HepG2 (cell line): ENCODE measurements around the gene PTTG1. TPM values are rescaled to one million over a fixed set of nuclear protein-coding genes. Genes with fewer than 3 reads are reported as not detected.

Source experiments
- CHD2 ChIP-seq: IDR thresholded peaks from 2 replicates; pipeline ENCODE4 v1.6.1; 2011; ENCODE audit warnings: low read depth, low read length, improper control_type of control experiment
- CTCF ChIP-seq: sonication (generic); formaldehyde crosslinking; IDR thresholded peaks from 2 replicates; pipeline ENCODE4 v1.5.0; 2020; ENCODE audit warnings: mild to moderate bottlenecking, missing genetic modification reagents, moderate library complexity
- FOXK2 ChIP-seq: fragments of 450-650 bp; IDR thresholded peaks from 2 replicates; pipeline ENCODE4 v1.6.1; 2016
- FOXO1 ChIP-seq: sonication (generic); formaldehyde crosslinking; IDR thresholded peaks from 2 replicates; pipeline ENCODE4 v1.4.0; 2020; ENCODE audit warnings: missing genetic modification reagents
- GLI4 ChIP-seq: sonication (generic); formaldehyde crosslinking; IDR thresholded peaks from 2 replicates; pipeline ENCODE4 v1.5.1; 2020; ENCODE audit warnings: missing genetic modification reagents, mild to moderate bottlenecking, moderate library complexity, borderline replicate concordance
- HDAC6 ChIP-seq: fragments of 200-600 bp; sonication (generic); IDR thresholded peaks from 2 replicates; pipeline ENCODE4 v1.7.0; 2017; ENCODE audit warnings: mild to moderate bottlenecking, antibody characterized with exemption, low read length, low read depth
- MAFF ChIP-seq: IDR thresholded peaks from 2 replicates; pipeline ENCODE4 v1.6.1; 2011; ENCODE audit warnings: low read depth, low read length, improper control_type of control experiment
- MAFG ChIP-seq: sonication (generic); formaldehyde crosslinking; IDR thresholded peaks from 2 replicates; pipeline ENCODE4 v1.5.1; 2020; ENCODE audit warnings: mild to moderate bottlenecking, missing genetic modification reagents
- MED1 ChIP-seq: sonication (generic); formaldehyde crosslinking; IDR thresholded peaks from 2 replicates; pipeline ENCODE4 v1.4.0; 2020; ENCODE audit warnings: missing genetic modification reagents
- MTA1 ChIP-seq: sonication (generic); formaldehyde crosslinking; IDR thresholded peaks from 2 replicates; pipeline ENCODE4 v1.4.0; 2020; ENCODE audit warnings: missing genetic modification reagents, mild to moderate bottlenecking, borderline replicate concordance
- MTF1 ChIP-seq: sonication (generic); formaldehyde crosslinking; IDR thresholded peaks from 2 replicates; pipeline ENCODE4 v1.5.0; 2020; ENCODE audit warnings: missing genetic modification reagents
- POLR2AphosphoS5 ChIP-seq: IDR thresholded peaks from 2 replicates; pipeline ENCODE4 v1.6.1; 2012; ENCODE audit warnings: low read depth, low read length
- TEAD3 ChIP-seq: optimal IDR thresholded peaks from 2 replicates; pipeline ENCODE3; 2016; ENCODE audit warnings: borderline replicate concordance
- XBP1 ChIP-seq: sonication (generic); formaldehyde crosslinking; IDR thresholded peaks from 2 replicates; pipeline ENCODE4 v1.5.0; 2020; ENCODE audit warnings: missing genetic modification reagents
- ZNF605 ChIP-seq: sonication (generic); formaldehyde crosslinking; IDR thresholded peaks from 2 replicates; pipeline ENCODE4 v1.8.0; 2022; ENCODE audit warnings: mild to moderate bottlenecking, missing genetic modification reagents
- ZNF782 ChIP-seq: sonication (generic); formaldehyde crosslinking; IDR thresholded peaks from 2 replicates; pipeline ENCODE4 v1.4.0; 2020; ENCODE audit warnings: missing genetic modification reagents, mild to moderate bottlenecking, borderline replicate concordance
- ZNF891 ChIP-seq: sonication (generic); formaldehyde crosslinking; IDR thresholded peaks from 2 replicates; pipeline ENCODE4 v1.5.0; 2020; ENCODE audit warnings: mild to moderate bottlenecking, missing genetic modification reagents
- polyA plus RNA-seq, 8 experiments: library from polyadenylated mRNA; depleted of rRNA in 3 of 8; stranded (reverse) in 7 of 8; unstranded in 1 of 8; fragments of >200 nt; fragmentation: Illumina TruSeq in 4 of 8; extraction: Trizol in 4 of 8; gene quantifications; 2 replicates each; pipeline versions ENCODE4 v1.2.1 to v1.2.3, GENCODE V29; 2011 to 2016; ENCODE audit warnings: low read depth in 4 of 8, missing spikeins in 1 of 8, mixed read lengths in 1 of 8; ENCODE audit not compliant: insufficient read depth in 1 of 8
- total RNA-seq, 5 experiments: library from RNA; depleted of rRNA; stranded (reverse); fragments of >200 nt; fragmentation: Illumina TruSeq; extraction: Trizol; gene quantifications; 2 replicates each; pipeline ENCODE4 v1.2.3, GENCODE V29; 2016; ENCODE audit warnings: low read depth in 1 of 5
- TF ChIP-seq, protein P1 (sequence below): IDR thresholded peaks from 2 replicates; pipeline ENCODE4 v1.6.1; 2016; ENCODE audit warnings: missing biosample characterization, missing genetic modification reagents, low read depth
- TF ChIP-seq, protein P2 (sequence below): sonication (generic); formaldehyde crosslinking; IDR thresholded peaks from 2 replicates; pipeline ENCODE4 v1.5.1; 2020; ENCODE audit warnings: mild to moderate bottlenecking, missing genetic modification reagents, moderate library complexity
- TF ChIP-seq, protein P3 (sequence below): sonication (generic); formaldehyde crosslinking; IDR thresholded peaks from 2 replicates; pipeline ENCODE4 v1.8.0; 2022; ENCODE audit warnings: mild to moderate bottlenecking, missing genetic modification reagents
- TF ChIP-seq, protein P4 (sequence below): sonication (generic); formaldehyde crosslinking; IDR thresholded peaks from 2 replicates; pipeline ENCODE4 v1.8.1; 2023; ENCODE audit warnings: mild to moderate bottlenecking, missing genetic modification reagents
- TF ChIP-seq, protein P5 (sequence below): IDR thresholded peaks from 2 replicates; pipeline ENCODE4 v1.6.1; 2016; ENCODE audit warnings: missing genetic modification reagents, missing compliant biosample characterization

PTTG1 gene
- total and polyA plus RNA-seq, 2 of the 13 experiments (the other 11 are each of a cell fraction or from before 2014, with no cell fraction given): 102 to 161 TPM

GRCh38 chr5:160390787-160391696 lies 30.6 kb upstream of the PTTG1 start (continued):
- TF ChIP-seq, protein P1, sequence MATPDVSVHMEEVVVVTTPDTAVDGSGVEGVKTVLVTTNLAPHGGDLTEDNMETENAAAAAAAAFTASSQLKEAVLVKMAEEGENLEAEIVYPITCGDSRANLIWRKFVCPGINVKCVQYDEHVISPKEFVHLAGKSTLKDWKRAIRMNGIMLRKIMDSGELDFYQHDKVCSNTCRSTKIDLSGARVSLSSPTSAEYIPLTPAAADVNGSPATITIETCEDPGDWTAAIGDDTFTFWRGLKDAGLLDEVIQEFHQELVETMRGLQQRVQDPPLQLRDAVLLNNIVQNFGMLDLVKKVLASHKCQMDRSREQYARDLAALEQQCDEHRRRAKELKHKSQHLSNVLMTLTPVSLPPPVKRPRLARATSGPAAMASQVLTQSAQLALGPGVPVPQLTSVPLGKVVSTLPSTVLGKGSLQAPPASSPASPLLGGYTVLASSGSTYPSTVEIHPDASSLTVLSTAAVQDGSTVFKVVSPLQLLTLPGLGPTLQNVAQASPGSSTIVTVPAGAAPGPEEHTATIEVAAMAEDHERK: no peak
- TF ChIP-seq MED1 (CRISPR knock-in tag): no peak
- TF ChIP-seq ZNF891 (CRISPR knock-in tag): no peak
- TF ChIP-seq, protein P2, sequence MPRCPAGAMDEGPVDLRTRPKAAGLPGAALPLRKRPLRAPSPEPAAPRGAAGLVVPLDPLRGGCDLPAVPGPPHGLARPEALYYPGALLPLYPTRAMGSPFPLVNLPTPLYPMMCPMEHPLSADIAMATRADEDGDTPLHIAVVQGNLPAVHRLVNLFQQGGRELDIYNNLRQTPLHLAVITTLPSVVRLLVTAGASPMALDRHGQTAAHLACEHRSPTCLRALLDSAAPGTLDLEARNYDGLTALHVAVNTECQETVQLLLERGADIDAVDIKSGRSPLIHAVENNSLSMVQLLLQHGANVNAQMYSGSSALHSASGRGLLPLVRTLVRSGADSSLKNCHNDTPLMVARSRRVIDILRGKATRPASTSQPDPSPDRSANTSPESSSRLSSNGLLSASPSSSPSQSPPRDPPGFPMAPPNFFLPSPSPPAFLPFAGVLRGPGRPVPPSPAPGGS (CRISPR knock-in tag): no peak
- TF ChIP-seq FOXK2: no peak
- no peak for TF ChIP-seq MTA1
- no peak for TF ChIP-seq XBP1 (CRISPR knock-in tag)
- no peak for TF ChIP-seq TEAD3 (CRISPR knock-in tag)
- TF ChIP-seq CTCF (CRISPR knock-in tag): peak; percentile 25; the same call in 1 of the 2 replicates
- TF ChIP-seq HDAC6: no peak
- no peak for TF ChIP-seq GLI4
- TF ChIP-seq ZNF782 (CRISPR knock-in tag): no peak
- TF ChIP-seq, protein P3, sequence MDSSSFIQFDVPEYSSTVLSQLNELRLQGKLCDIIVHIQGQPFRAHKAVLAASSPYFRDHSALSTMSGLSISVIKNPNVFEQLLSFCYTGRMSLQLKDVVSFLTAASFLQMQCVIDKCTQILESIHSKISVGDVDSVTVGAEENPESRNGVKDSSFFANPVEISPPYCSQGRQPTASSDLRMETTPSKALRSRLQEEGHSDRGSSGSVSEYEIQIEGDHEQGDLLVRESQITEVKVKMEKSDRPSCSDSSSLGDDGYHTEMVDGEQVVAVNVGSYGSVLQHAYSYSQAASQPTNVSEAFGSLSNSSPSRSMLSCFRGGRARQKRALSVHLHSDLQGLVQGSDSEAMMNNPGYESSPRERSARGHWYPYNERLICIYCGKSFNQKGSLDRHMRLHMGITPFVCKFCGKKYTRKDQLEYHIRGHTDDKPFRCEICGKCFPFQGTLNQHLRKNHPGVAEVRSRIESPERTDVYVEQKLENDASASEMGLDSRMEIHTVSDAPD (CRISPR knock-in tag): no peak
- TF ChIP-seq, protein P4, sequence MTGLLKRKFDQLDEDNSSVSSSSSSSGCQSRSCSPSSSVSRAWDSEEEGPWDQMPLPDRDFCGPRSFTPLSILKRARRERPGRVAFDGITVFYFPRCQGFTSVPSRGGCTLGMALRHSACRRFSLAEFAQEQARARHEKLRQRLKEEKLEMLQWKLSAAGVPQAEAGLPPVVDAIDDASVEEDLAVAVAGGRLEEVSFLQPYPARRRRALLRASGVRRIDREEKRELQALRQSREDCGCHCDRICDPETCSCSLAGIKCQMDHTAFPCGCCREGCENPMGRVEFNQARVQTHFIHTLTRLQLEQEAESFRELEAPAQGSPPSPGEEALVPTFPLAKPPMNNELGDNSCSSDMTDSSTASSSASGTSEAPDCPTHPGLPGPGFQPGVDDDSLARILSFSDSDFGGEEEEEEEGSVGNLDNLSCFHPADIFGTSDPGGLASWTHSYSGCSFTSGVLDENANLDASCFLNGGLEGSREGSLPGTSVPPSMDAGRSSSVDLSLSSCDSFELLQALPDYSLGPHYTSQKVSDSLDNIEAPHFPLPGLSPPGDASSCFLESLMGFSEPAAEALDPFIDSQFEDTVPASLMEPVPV (CRISPR knock-in tag): no peak
- TF ChIP-seq MAFG (CRISPR knock-in tag): no peak
- TF ChIP-seq, protein P5, sequence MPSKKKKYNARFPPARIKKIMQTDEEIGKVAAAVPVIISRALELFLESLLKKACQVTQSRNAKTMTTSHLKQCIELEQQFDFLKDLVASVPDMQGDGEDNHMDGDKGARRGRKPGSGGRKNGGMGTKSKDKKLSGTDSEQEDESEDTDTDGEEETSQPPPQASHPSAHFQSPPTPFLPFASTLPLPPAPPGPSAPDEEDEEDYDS (CRISPR knock-in tag): no peak
- TF ChIP-seq MAFF: peak; percentile 67; the same call in 1 of the 2 replicates
- TF ChIP-seq ZNF605 (CRISPR knock-in tag): no peak
- no peak for TF ChIP-seq CHD2
- TF ChIP-seq POLR2AphosphoS5: no peak
- TF ChIP-seq FOXO1 (CRISPR knock-in tag): no peak
- TF ChIP-seq MTF1 (CRISPR knock-in tag): no peak
